IMR-90 (cell line): ENCODE measurements around the gene NISCH. TPM values are rescaled to one million over a fixed set of nuclear protein-coding genes. Genes with fewer than 3 reads are reported as not detected.

Source experiments
- ATAC-seq: fragments of 200-7000 bp; cut with Tn5 transposase; 2 replicates; pipeline ENCODE4 v1.9.1; 2020; ENCODE audit warnings: low read depth, mild to moderate bottlenecking, moderate library complexity
- BruUV-seq: library from RNA; stranded (reverse); fragments of 400-500 nt; replicated peaks from 2 replicates; lab custom pipeline; 2021; lab: Mats Ljungman, UMichigan
- CTCF ChIA-PET: fragments of 300-600 bp; formaldehyde crosslinking; extraction: SDS; loops from one replicate; lab custom pipeline; 2021; ENCODE audit warnings: antibody characterized with exemption; lab: Yijun Ruan, JAX
- POLR2A ChIA-PET: fragments of 300-600 bp; sonication (Branson Sonifier 250); formaldehyde crosslinking; loops from one replicate; lab custom pipeline; 2022; ENCODE audit warnings: antibody characterized with exemption; ENCODE audit not compliant: unreplicated experiment; lab: Charles Lee
- DNase-seq: peaks from one replicate; pipeline ENCODE4 v3.0.0; 2013
- H2AFZ ChIP-seq: replicated peaks from 2 replicates; pipeline ENCODE3; 2013; ENCODE audit warnings: low read length, mild to moderate bottlenecking; ENCODE audit not compliant: poor library complexity
- H2AK5ac ChIP-seq: 2 replicates; pipeline ENCODE4 v1.6.1; 2013; ENCODE audit warnings: low read depth, low read length, inconsistent platforms
- H2AK9ac ChIP-seq: replicated peaks from 2 replicates; pipeline ENCODE3; 2013; ENCODE audit warnings: mild to moderate bottlenecking, low read depth, low read length, moderate library complexity; ENCODE audit not compliant: poor library complexity
- H2BK120ac ChIP-seq: 2 replicates; pipeline ENCODE4 v1.6.1; 2013; ENCODE audit warnings: low read depth, low read length, inconsistent platforms
- H2BK15ac ChIP-seq: 3 replicates; pipeline ENCODE4 v1.6.1; 2013; ENCODE audit warnings: low read depth, low read length, inconsistent platforms
- H2BK20ac ChIP-seq: 2 replicates; pipeline ENCODE4 v1.6.1; 2013; ENCODE audit warnings: low read depth, mild to moderate bottlenecking, inconsistent platforms, low read length, moderate library complexity
- H2BK5ac ChIP-seq: 2 replicates; pipeline ENCODE4 v1.6.1; 2013; ENCODE audit warnings: mild to moderate bottlenecking, low read depth, low read length, inconsistent platforms; ENCODE audit not compliant: poor library complexity, severe bottlenecking
- H3K14ac ChIP-seq: replicated peaks from 2 replicates; pipeline ENCODE4 v1.6.1; 2013; ENCODE audit warnings: low read depth, low read length, inconsistent platforms
- H3K18ac ChIP-seq: 2 replicates; pipeline ENCODE4 v1.6.1; 2013; ENCODE audit warnings: low read depth, low read length, control low read depth
- H3K23ac ChIP-seq: 2 replicates; pipeline ENCODE4 v1.6.1; 2013; ENCODE audit warnings: low read depth, low read length, inconsistent platforms
- H3K27ac ChIP-seq: 2 replicates; pipeline ENCODE4 v1.5.1; 2013; ENCODE audit warnings: mild to moderate bottlenecking, control low read depth, low read length; ENCODE audit not compliant: insufficient read depth
- H3K27me3 ChIP-seq: 2 replicates; pipeline ENCODE4 v1.6.1; 2013; ENCODE audit warnings: low read length; ENCODE audit not compliant: control insufficient read depth, insufficient read depth
- H3K36me3 ChIP-seq: 2 replicates; pipeline ENCODE4 v1.6.1; 2013; ENCODE audit warnings: low read length, mixed read lengths; ENCODE audit not compliant: control insufficient read depth, insufficient read depth
- H3K4ac ChIP-seq: 2 replicates; pipeline ENCODE4 v1.6.1; 2013; ENCODE audit warnings: low read depth, low read length, inconsistent platforms
- H3K4me1 ChIP-seq: 2 replicates; pipeline ENCODE4 v1.6.1; 2013; ENCODE audit warnings: low read length, mixed read lengths; ENCODE audit not compliant: control insufficient read depth, insufficient read depth
- H3K4me2 ChIP-seq: 2 replicates; pipeline ENCODE4 v1.6.1; 2013; ENCODE audit warnings: low read depth, mild to moderate bottlenecking, control low read depth, low read length, moderate library complexity
- H3K4me3 ChIP-seq: 2 replicates; pipeline ENCODE4 v1.5.1; 2013; ENCODE audit warnings: low read depth, mild to moderate bottlenecking, control low read depth, low read length, moderate library complexity; ENCODE audit not compliant: insufficient read depth
- H3K56ac ChIP-seq: 2 replicates; pipeline ENCODE4 v1.6.1; 2013; ENCODE audit warnings: low read length, inconsistent platforms; ENCODE audit not compliant: insufficient read depth; ENCODE audit errors: extremely low read depth
- H3K79me1 ChIP-seq, 2 experiments: 2 replicates each; pipeline ENCODE4 v1.6.1; 2013; ENCODE audit warnings: low read length in 2 of 2, inconsistent platforms in 1 of 2, low read depth in 1 of 2
- H3K9ac ChIP-seq: 2 replicates; pipeline ENCODE4 v1.6.1; 2013; ENCODE audit warnings: low read depth, low read length, control low read depth
- H3K9me1 ChIP-seq: 2 replicates; pipeline ENCODE4 v1.6.1; 2013; ENCODE audit warnings: low read length, inconsistent platforms; ENCODE audit not compliant: insufficient read depth
- H3K9me3 ChIP-seq: 2 replicates; pipeline ENCODE4 v1.6.1; 2013; ENCODE audit warnings: low read length; ENCODE audit not compliant: control insufficient read depth, insufficient read depth
- H4K20me1 ChIP-seq: 2 replicates; pipeline ENCODE4 v1.6.1; 2013; ENCODE audit warnings: low read length, inconsistent platforms; ENCODE audit not compliant: insufficient read depth
- H4K5ac ChIP-seq: 2 replicates; pipeline ENCODE4 v1.6.1; 2013; ENCODE audit warnings: mild to moderate bottlenecking, low read depth, low read length, control low read depth
- H4K8ac ChIP-seq, 2 experiments: 2 replicates each; pipeline ENCODE4 v1.6.1; 2013; ENCODE audit warnings: low read depth in 2 of 2, low read length in 2 of 2, control low read depth in 1 of 2, inconsistent platforms in 1 of 2
- H4K91ac ChIP-seq: 2 replicates; pipeline ENCODE4 v1.6.1; 2013; ENCODE audit warnings: low read depth, low read length, inconsistent platforms; ENCODE audit not compliant: insufficient read depth
- BHLHE40 ChIP-seq: fragments of 150-350 bp; IDR thresholded peaks from 2 replicates; pipeline ENCODE4 v1.6.1; 2016; ENCODE audit warnings: mild to moderate bottlenecking, low read depth, low read length
- CEBPB ChIP-seq: IDR thresholded peaks from 2 replicates; pipeline ENCODE4 v1.6.1; 2012; ENCODE audit warnings: low read depth, low read length, improper control_type of control experiment
- CHD1 ChIP-seq: IDR thresholded peaks from 2 replicates; pipeline ENCODE4 v1.6.1; 2012; ENCODE audit warnings: low read depth, low read length, improper control_type of control experiment
- FOS ChIP-seq: fragments of 150-350 bp; IDR thresholded peaks from 2 replicates; pipeline ENCODE4 v1.6.1; 2016; ENCODE audit warnings: low read depth, low read length
- MAFK ChIP-seq: IDR thresholded peaks from 2 replicates; pipeline ENCODE4 v1.6.1; 2012; ENCODE audit warnings: low read depth, low read length, improper control_type of control experiment
- MAZ ChIP-seq: IDR thresholded peaks from 2 replicates; pipeline ENCODE4 v1.6.1; 2012; ENCODE audit warnings: low read depth, mild to moderate bottlenecking, low read length, improper control_type of control experiment, moderate library complexity, borderline replicate concordance
- MXI1 ChIP-seq: IDR thresholded peaks from 2 replicates; pipeline ENCODE4 v1.6.1; 2012; ENCODE audit warnings: low read depth, mild to moderate bottlenecking, low read length, moderate library complexity, borderline replicate concordance
- NFE2L2 ChIP-seq: fragments of 150-350 bp; IDR thresholded peaks from 2 replicates; pipeline ENCODE4 v1.6.1; 2016; ENCODE audit warnings: low read depth, mild to moderate bottlenecking, low read length
- POLR2A ChIP-seq: IDR thresholded peaks from 2 replicates; pipeline ENCODE4 v1.6.1; 2012; ENCODE audit warnings: mild to moderate bottlenecking, low read depth, low read length
- RAD21 ChIP-seq: IDR thresholded peaks from 2 replicates; pipeline ENCODE4 v1.6.1; 2012; ENCODE audit warnings: low read length, improper control_type of control experiment
- RCOR1 ChIP-seq: IDR thresholded peaks from 2 replicates; pipeline ENCODE4 v1.6.1; 2012; ENCODE audit warnings: mild to moderate bottlenecking, low read length, improper control_type of control experiment; ENCODE audit not compliant: insufficient replicate concordance
- RFX5 ChIP-seq: IDR thresholded peaks from 2 replicates; pipeline ENCODE4 v1.8.0; 2012; ENCODE audit warnings: low read depth, mild to moderate bottlenecking, low read length, moderate library complexity
- SMC3 ChIP-seq: fragments of 150-350 bp; IDR thresholded peaks from 2 replicates; pipeline ENCODE4 v1.6.1; 2016; ENCODE audit warnings: low read depth, mild to moderate bottlenecking, antibody characterized with exemption, low read length, moderate library complexity
- WGBS, 2 experiments: methylation state at CpG; one replicate each; pipeline versions ENCODE4 v1.1.5 to v1.1.7; 2013; ENCODE audit warnings: missing lambda C conversion rate in 2 of 2; ENCODE audit not compliant: insufficient read length in 1 of 2; ENCODE audit errors: extremely low coverage in 2 of 2; 5-methylcytosine and 5-hydroxymethylcytosine counted together
- dilution Hi-C: fragments of 300-500 bp; cut with HindIII; formaldehyde crosslinking; loops from one replicate; pipeline ENCODE4 v1.14.3; 2018; ENCODE audit warnings: low sequenced_read_pairs; ENCODE audit not compliant: unreplicated experiment
- in situ Hi-C: fragments of 300-500 bp; cut with MboI; formaldehyde crosslinking; loops from 3 replicates; pipeline ENCODE4 v1.14.3; 2019; ENCODE audit warnings: low sequenced_read_pairs, inconsistent platforms, mixed read lengths
- intact Hi-C: fragments of 100-400 bp; cut with micrococcal nuclease; formaldehyde crosslinking; loops from 2 replicates; pipeline ENCODE4 v1.10.0; 2022
- polyA plus RNA-seq, 3 experiments: library from polyadenylated mRNA; depleted of rRNA; stranded (reverse); fragments of >200 nt; gene quantifications; 2 replicates each; pipeline ENCODE4 v1.2.3, GENCODE V29; 2012; ENCODE audit warnings: low replicate concordance in 1 of 3
- total RNA-seq: library from RNA; depleted of rRNA; stranded (reverse); fragments of >200 nt; gene quantifications from 2 replicates; pipeline ENCODE4 v1.2.3, GENCODE V29; 2012
- TF ChIP-seq, protein P1 (sequence below): conservative IDR thresholded peaks from 2 replicates; pipeline ENCODE4 v1.5.1; 2012; ENCODE audit warnings: mild to moderate bottlenecking, low read depth, low read length, improper control_type of control experiment
- TF ChIP-seq, protein P2 (sequence below): fragments of 150-350 bp; IDR thresholded peaks from 2 replicates; pipeline ENCODE4 v1.6.1; 2017; ENCODE audit warnings: mild to moderate bottlenecking, antibody characterized with exemption, low read length, low read depth
- TF ChIP-seq, protein P3 (sequence below): fragments of 150-350 bp; IDR thresholded peaks from 2 replicates; pipeline ENCODE4 v1.6.1; 2016; ENCODE audit warnings: low read depth, mild to moderate bottlenecking, low read length, moderate library complexity, borderline replicate concordance

The NISCH gene
- total and polyA plus RNA-seq, 2 of the 4 experiments (the other 2 are of a cell fraction), result 36.9 to 86.0 TPM

DNA sequence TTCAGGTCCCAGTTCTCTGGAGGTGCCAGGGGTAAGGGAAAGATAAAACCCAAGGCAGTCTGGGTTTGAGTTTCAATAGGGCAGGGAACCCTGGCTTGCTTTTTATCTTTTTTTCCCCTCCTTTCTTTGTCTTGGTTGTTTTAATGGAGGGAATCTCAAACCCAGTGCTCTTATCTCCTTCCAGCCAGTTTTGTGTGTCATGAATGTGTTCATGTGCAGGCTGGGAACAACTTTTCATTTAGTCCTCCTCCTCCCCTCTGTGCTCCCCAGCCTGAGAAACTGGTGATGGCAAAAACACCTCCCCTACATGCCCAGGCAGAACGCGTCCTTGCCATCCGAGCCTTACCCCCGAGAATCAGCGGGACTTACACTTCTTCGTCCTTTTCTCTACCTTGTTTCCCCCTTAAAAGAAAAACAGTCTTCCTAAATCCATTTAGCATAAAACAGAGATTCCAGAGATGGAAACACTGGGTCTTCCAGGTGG is 21.4 kb upstream of the NISCH start:
- BruUV-seq, result no TSS peak
- Histone ChIP-seq H3K23ac (no peak overlapping the region), H3K9ac (no peak overlapping the region), H2BK120ac (no peak overlapping the region), H3K27ac (no peak overlapping the region), H2AK9ac (no peak overlapping the region), H3K79me1 (no peaks in the 10 kb centered on the region), H4K91ac (no peak overlapping the region), H3K9me3 (no peaks in the 10 kb centered on the region), H3K4ac (no peak overlapping the region), H3K36me3 (no peaks in the 10 kb centered on the region), H4K8ac (no peak overlapping the region), H3K4me1 (peaks cover 10% of the 10 kb centered on the region; the same call in 1 of the 2 replicates), H2BK5ac (no peak overlapping the region), H4K5ac (no peak overlapping the region), H2BK20ac (no peak overlapping the region), H3K9me1 (no peaks in the 10 kb centered on the region), H3K4me3 (no peak overlapping the region), H2AK5ac (no peak overlapping the region), H2AFZ (no peak overlapping the region), H3K18ac (no peak overlapping the region), H2BK15ac (no peak overlapping the region), H3K27me3 (peaks cover 22% of the 10 kb centered on the region), H3K4me2 (no peak overlapping the region), H4K20me1 (no peaks in the 10 kb centered on the region), H3K56ac (no peak overlapping the region), H3K14ac (no peak overlapping the region)
- intact Hi-C loops (no loop called here), in situ Hi-C loops (no loop called here), dilution Hi-C loops (no loop called here)
- WGBS, 2 experiments, result 89% methylated on average over 6 of the region's 6 CpGs; no CpG with 5 or more reads in 1 of the 2 experiments
- CTCF ChIA-PET, result no interaction called here
- no peak for DNase-seq
- POLR2A ChIA-PET, result no interaction called here
- TF ChIP-seq, protein P1, sequence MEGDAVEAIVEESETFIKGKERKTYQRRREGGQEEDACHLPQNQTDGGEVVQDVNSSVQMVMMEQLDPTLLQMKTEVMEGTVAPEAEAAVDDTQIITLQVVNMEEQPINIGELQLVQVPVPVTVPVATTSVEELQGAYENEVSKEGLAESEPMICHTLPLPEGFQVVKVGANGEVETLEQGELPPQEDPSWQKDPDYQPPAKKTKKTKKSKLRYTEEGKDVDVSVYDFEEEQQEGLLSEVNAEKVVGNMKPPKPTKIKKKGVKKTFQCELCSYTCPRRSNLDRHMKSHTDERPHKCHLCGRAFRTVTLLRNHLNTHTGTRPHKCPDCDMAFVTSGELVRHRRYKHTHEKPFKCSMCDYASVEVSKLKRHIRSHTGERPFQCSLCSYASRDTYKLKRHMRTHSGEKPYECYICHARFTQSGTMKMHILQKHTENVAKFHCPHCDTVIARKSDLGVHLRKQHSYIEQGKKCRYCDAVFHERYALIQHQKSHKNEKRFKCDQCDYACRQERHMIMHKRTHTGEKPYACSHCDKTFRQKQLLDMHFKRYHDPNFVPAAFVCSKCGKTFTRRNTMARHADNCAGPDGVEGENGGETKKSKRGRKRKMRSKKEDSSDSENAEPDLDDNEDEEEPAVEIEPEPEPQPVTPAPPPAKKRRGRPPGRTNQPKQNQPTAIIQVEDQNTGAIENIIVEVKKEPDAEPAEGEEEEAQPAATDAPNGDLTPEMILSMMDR, result no peak
- TF ChIP-seq CHD1, result no peak
- TF ChIP-seq MXI1, result no peak
- TF ChIP-seq SMC3, result no peak
- no peak for TF ChIP-seq FOS
- TF ChIP-seq, protein P2, sequence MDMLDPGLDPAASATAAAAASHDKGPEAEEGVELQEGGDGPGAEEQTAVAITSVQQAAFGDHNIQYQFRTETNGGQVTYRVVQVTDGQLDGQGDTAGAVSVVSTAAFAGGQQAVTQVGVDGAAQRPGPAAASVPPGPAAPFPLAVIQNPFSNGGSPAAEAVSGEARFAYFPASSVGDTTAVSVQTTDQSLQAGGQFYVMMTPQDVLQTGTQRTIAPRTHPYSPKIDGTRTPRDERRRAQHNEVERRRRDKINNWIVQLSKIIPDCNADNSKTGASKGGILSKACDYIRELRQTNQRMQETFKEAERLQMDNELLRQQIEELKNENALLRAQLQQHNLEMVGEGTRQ, result no peak
- TF ChIP-seq RAD21, result no peak
- no peak for TF ChIP-seq NFE2L2
- no peak for TF ChIP-seq CEBPB
- no peak for TF ChIP-seq BHLHE40
- TF ChIP-seq, protein P3, sequence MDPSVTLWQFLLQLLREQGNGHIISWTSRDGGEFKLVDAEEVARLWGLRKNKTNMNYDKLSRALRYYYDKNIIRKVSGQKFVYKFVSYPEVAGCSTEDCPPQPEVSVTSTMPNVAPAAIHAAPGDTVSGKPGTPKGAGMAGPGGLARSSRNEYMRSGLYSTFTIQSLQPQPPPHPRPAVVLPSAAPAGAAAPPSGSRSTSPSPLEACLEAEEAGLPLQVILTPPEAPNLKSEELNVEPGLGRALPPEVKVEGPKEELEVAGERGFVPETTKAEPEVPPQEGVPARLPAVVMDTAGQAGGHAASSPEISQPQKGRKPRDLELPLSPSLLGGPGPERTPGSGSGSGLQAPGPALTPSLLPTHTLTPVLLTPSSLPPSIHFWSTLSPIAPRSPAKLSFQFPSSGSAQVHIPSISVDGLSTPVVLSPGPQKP, result no peak
- TF ChIP-seq MAZ, result no peak
- TF ChIP-seq RFX5, result no peak
- no peak for TF ChIP-seq MAFK
- no peak for TF ChIP-seq POLR2A
- no peak for TF ChIP-seq RCOR1
- ATAC-seq, result no peak
